Trophoblast cell (in vitro differentiated cells and primary cell): ENCODE results near the gene TSC1.

Source experiments
- DNase-seq, 2 donors: peaks; one replicate each; pipeline ENCODE4 v3.0.0-alpha.2; 2016
- H2AFZ ChIP-seq: 2 replicates; pipeline ENCODE4 v1.6.1; 2013; ENCODE audit warnings: low read length, moderate library complexity, mild to moderate bottlenecking; ENCODE audit not compliant: insufficient read depth, poor library complexity
- H2AK5ac ChIP-seq: 2 replicates; pipeline ENCODE4 v1.6.1; 2013; ENCODE audit warnings: mild to moderate bottlenecking, low read length
- H2BK120ac ChIP-seq: 2 replicates; pipeline ENCODE4 v1.6.1; 2013; ENCODE audit warnings: low read length, mild to moderate bottlenecking, moderate library complexity; ENCODE audit not compliant: insufficient read depth, poor library complexity
- H2BK12ac ChIP-seq: 2 replicates; pipeline ENCODE4 v1.6.1; 2013; ENCODE audit warnings: mild to moderate bottlenecking, low read length, moderate library complexity
- H2BK5ac ChIP-seq: 2 replicates; pipeline ENCODE4 v1.6.1; 2013; ENCODE audit warnings: low read length, low read depth, moderate library complexity, mild to moderate bottlenecking; ENCODE audit not compliant: poor library complexity
- H3K14ac ChIP-seq: 2 replicates; pipeline ENCODE4 v1.6.1; 2013; ENCODE audit warnings: mild to moderate bottlenecking, low read length
- H3K18ac ChIP-seq: 2 replicates; pipeline ENCODE4 v1.6.1; 2013; ENCODE audit warnings: mild to moderate bottlenecking, low read length
- H3K23ac ChIP-seq: 2 replicates; pipeline ENCODE4 v1.6.1; 2013; ENCODE audit warnings: low read length
- H3K27ac ChIP-seq: 2 replicates; pipeline ENCODE4 v1.5.1; 2013; ENCODE audit warnings: low read depth, mild to moderate bottlenecking, inconsistent platforms, low read length, moderate library complexity
- H3K27me3 ChIP-seq: 2 replicates; pipeline ENCODE4 v1.6.1; 2013; ENCODE audit warnings: inconsistent platforms, mild to moderate bottlenecking, low read length, moderate library complexity; ENCODE audit not compliant: insufficient read depth
- H3K36me3 ChIP-seq, 2 experiments: 1 replicate in 1 of 2; 2 replicates in 1 of 2; pipeline ENCODE4 v1.6.1; 2013; ENCODE audit warnings: low read length in 2 of 2, mild to moderate bottlenecking in 2 of 2, moderate library complexity in 1 of 2; ENCODE audit not compliant: insufficient read depth in 2 of 2, control insufficient read depth in 1 of 2
- H3K4ac ChIP-seq: 2 replicates; pipeline ENCODE4 v1.6.1; 2013; ENCODE audit warnings: low read depth, mild to moderate bottlenecking, low read length, moderate library complexity
- H3K4me1 ChIP-seq, 2 experiments: 1 replicate in 1 of 2; 2 replicates in 1 of 2; pipeline ENCODE4 v1.6.1; 2013; ENCODE audit warnings: low read length in 2 of 2, mild to moderate bottlenecking in 2 of 2, moderate library complexity in 1 of 2; ENCODE audit not compliant: insufficient read depth in 2 of 2, control insufficient read depth in 1 of 2
- H3K4me2 ChIP-seq: 2 replicates; pipeline ENCODE4 v1.6.1; 2013; ENCODE audit warnings: inconsistent platforms, mild to moderate bottlenecking, low read length, moderate library complexity
- H3K4me3 ChIP-seq: 2 replicates; pipeline ENCODE4 v1.5.1; 2013; ENCODE audit warnings: mild to moderate bottlenecking, low read depth, low read length, inconsistent platforms
- H3K79me1 ChIP-seq: one replicate; pipeline ENCODE4 v1.6.1; 2013; ENCODE audit warnings: low read length
- H3K79me2 ChIP-seq: 2 replicates; pipeline ENCODE4 v1.6.1; 2013; ENCODE audit warnings: low read length, mild to moderate bottlenecking; ENCODE audit not compliant: control insufficient read depth, insufficient read depth, poor library complexity
- H3K9ac ChIP-seq: 2 replicates; pipeline ENCODE4 v1.6.1; 2013; ENCODE audit warnings: mild to moderate bottlenecking, low read length
- H3K9me3 ChIP-seq: 2 replicates; pipeline ENCODE4 v1.6.1; 2013; ENCODE audit warnings: low read depth, mild to moderate bottlenecking, control low read depth, inconsistent platforms, low read length; ENCODE audit not compliant: insufficient read depth
- H4K12ac ChIP-seq: 2 replicates; pipeline ENCODE4 v1.6.1; 2013; ENCODE audit warnings: low read depth, mild to moderate bottlenecking, low read length, moderate library complexity
- H4K8ac ChIP-seq: 2 replicates; pipeline ENCODE4 v1.6.1; 2013; ENCODE audit warnings: low read depth, mild to moderate bottlenecking, low read length, moderate library complexity
- H4K91ac ChIP-seq: one replicate; pipeline ENCODE4 v1.6.1; 2013; ENCODE audit warnings: low read depth, mild to moderate bottlenecking, low read length, moderate library complexity
- WGBS: extraction: QIAGEN DNeasy Blood & Tissue Kit; methylation state at CpG from one replicate; pipeline ENCODE4 v1.1.7; 2013; ENCODE audit warnings: missing lambda C conversion rate; ENCODE audit not compliant: insufficient read length, insufficient coverage; ENCODE audit errors: extremely low coverage; 5-methylcytosine and 5-hydroxymethylcytosine counted together

TSC1 gene

DNA sequence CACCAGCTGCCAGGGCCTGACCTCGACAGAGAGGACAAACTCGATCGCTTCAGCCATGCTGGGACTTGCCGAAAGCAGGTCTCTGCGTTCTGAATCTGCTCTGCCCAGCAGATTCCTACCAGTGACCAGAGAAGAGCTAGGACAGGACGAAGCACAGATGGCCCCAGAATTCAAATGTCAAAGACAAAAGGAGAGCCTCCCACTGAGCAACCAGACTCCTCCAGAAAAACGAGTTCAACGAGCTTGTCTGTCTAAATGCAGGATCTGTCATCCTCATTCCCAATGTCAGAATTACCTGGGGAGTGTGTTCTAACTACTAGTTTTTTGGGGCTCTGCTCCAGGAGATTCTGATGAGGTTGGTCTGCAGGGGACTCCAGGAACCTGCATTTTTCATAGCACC is 79.7 kb downstream of the TSC1 start:
- H4K91ac ChIP-seq = peak overlapping the region; percentile 55
- no peak overlapping the region for H2BK5ac ChIP-seq
- H3K4ac ChIP-seq = no peak overlapping the region
- H3K79me2 ChIP-seq = peaks cover 2% of the 10 kb centered on the region
- H3K27ac ChIP-seq = peak overlapping the region; percentile 4
- no peak overlapping the region for H4K12ac ChIP-seq
- no peaks in the 10 kb centered on the region for H3K9me3 ChIP-seq
- no CpG with 5 or more reads among the region's 8 CpGs for WGBS
- no peak overlapping the region for H3K18ac ChIP-seq
- no peaks in the 10 kb centered on the region for H3K79me1 ChIP-seq
- peak overlapping the region; percentile 9 for H3K4me2 ChIP-seq
- H3K9ac ChIP-seq = no peak overlapping the region
- DNase-seq = peak in 1 of 2 donors; percentile 15
- no peak overlapping the region for H3K23ac ChIP-seq
- no peak overlapping the region for H2AFZ ChIP-seq
- no peaks in the 10 kb centered on the region for H3K27me3 ChIP-seq
- H3K36me3 ChIP-seq = no peaks in the 10 kb centered on the region
- H2BK12ac ChIP-seq = no peak overlapping the region
- H3K4me3 ChIP-seq = no peak overlapping the region
- no peak overlapping the region for H3K14ac ChIP-seq
- H3K4me1 ChIP-seq = peaks cover 9 to 11% of the 10 kb centered on the region in 2 experiments
- no peak overlapping the region for H2AK5ac ChIP-seq
- no peak overlapping the region for H4K8ac ChIP-seq
- H2BK120ac ChIP-seq = peak overlapping the region; percentile 2

- H2AK5ac ChIP-seq = peak overlapping the region; percentile 69
- no peak overlapping the region for H3K4me3 ChIP-seq
- H3K23ac ChIP-seq = no peak overlapping the region
- H4K8ac ChIP-seq = no peak overlapping the region
- no peak overlapping the region for H4K12ac ChIP-seq
- H3K14ac ChIP-seq = no peak overlapping the region
- H3K9me3 ChIP-seq = no peaks in the 10 kb centered on the region
- H3K18ac ChIP-seq = peak overlapping the region; percentile 38
- no peak overlapping the region for H3K4ac ChIP-seq
- H3K4me2 ChIP-seq = no peak overlapping the region
- H3K27me3 ChIP-seq = no peaks in the 10 kb centered on the region
- H3K79me2 ChIP-seq = peaks cover 2% of the 10 kb centered on the region
- H2BK120ac ChIP-seq = peak overlapping the region; percentile 2
- no peak overlapping the region for H3K9ac ChIP-seq
- no peak for DNase-seq
- WGBS = no CpG with 5 or more reads among the region's 2 CpGs
- H3K4me1 ChIP-seq = peaks cover 9 to 11% of the 10 kb centered on the region in 2 experiments
- H2BK12ac ChIP-seq = no peak overlapping the region
- H3K27ac ChIP-seq = peak overlapping the region; percentile 4
- no peaks in the 10 kb centered on the region for H3K79me1 ChIP-seq
- H2BK5ac ChIP-seq = peak overlapping the region; percentile 16
- H4K91ac ChIP-seq = peak overlapping the region; percentile 55
- H2AFZ ChIP-seq = no peak overlapping the region
- H3K36me3 ChIP-seq = no peaks in the 10 kb centered on the region
These were observed 80.1 kb downstream of the TSC1 start for GRCh38 chr9:132864277-132864676.

- no peak for DNase-seq
- H2BK5ac ChIP-seq = no peak overlapping the region
- H3K36me3 ChIP-seq = no peaks in the 10 kb centered on the region
- peaks cover 2% of the 10 kb centered on the region for H3K79me2 ChIP-seq
- H3K4ac ChIP-seq = no peak overlapping the region
- H3K9me3 ChIP-seq = no peaks in the 10 kb centered on the region
- no peak overlapping the region for H3K14ac ChIP-seq
- no peaks in the 10 kb centered on the region for H3K79me1 ChIP-seq
- H2BK12ac ChIP-seq = no peak overlapping the region
- no peak overlapping the region for H3K23ac ChIP-seq
- no peak overlapping the region for H4K91ac ChIP-seq
- H4K12ac ChIP-seq = no peak overlapping the region
- H3K4me1 ChIP-seq = peaks cover 9 to 11% of the 10 kb centered on the region in 2 experiments
- WGBS = no CpG with 5 or more reads among the region's 12 CpGs
- H4K8ac ChIP-seq = no peak overlapping the region
- H2BK120ac ChIP-seq = no peak overlapping the region
- no peaks in the 10 kb centered on the region for H3K27me3 ChIP-seq
- H2AFZ ChIP-seq = no peak overlapping the region
- no peak overlapping the region for H3K18ac ChIP-seq
- H3K27ac ChIP-seq = no peak overlapping the region
- H3K9ac ChIP-seq = no peak overlapping the region
- H3K4me3 ChIP-seq = no peak overlapping the region
- H2AK5ac ChIP-seq = no peak overlapping the region
- no peak overlapping the region for H3K4me2 ChIP-seq
These were observed 81.3 kb downstream of the TSC1 start for GRCh38 chr9:132863096-132863495.

- Histone ChIP-seq H3K18ac (no peak overlapping the region), H3K4me2 (no peak overlapping the region), H3K27me3 (no peaks in the 10 kb centered on the region), H3K4ac (no peak overlapping the region), H4K8ac (no peak overlapping the region), H3K79me2 (peaks cover 2% of the 10 kb centered on the region), H3K23ac (no peak overlapping the region), H2BK12ac (no peak overlapping the region), H3K9me3 (no peaks in the 10 kb centered on the region), H2BK5ac (no peak overlapping the region), H3K14ac (no peak overlapping the region), H2BK120ac (no peak overlapping the region), H4K12ac (no peak overlapping the region), H3K4me1 (peaks cover 9 to 11% of the 10 kb centered on the region in 2 experiments), H3K9ac (no peak overlapping the region), H4K91ac (no peak overlapping the region), H2AK5ac (no peak overlapping the region), H3K36me3 (no peaks in the 10 kb centered on the region), H3K79me1 (no peaks in the 10 kb centered on the region), H3K27ac (no peak overlapping the region), H3K4me3 (no peak overlapping the region), H2AFZ (no peak overlapping the region)
- DNase-seq = no peak
- WGBS = no CpG with 5 or more reads among the region's 6 CpGs
These were observed 81.9 kb downstream of the TSC1 start for GRCh38 chr9:132862533-132862932.
